HG03095 (cell line): Measurements from ENCODE around the gene RNF212.
"Not testable (repeated sequence)": the region's sequence is repeated elsewhere in the genome, so short reads cannot be mapped to it uniquely, and the experiment has no call there.

Experiments used
- ATAC-seq: cut with Tn5 transposase; IDR thresholded peaks from one replicate; pipeline ENCODE4 v1.9.1; 2021; ENCODE audit warnings: moderate library complexity; ENCODE audit not compliant: unreplicated experiment

RNF212 gene

DNA sequence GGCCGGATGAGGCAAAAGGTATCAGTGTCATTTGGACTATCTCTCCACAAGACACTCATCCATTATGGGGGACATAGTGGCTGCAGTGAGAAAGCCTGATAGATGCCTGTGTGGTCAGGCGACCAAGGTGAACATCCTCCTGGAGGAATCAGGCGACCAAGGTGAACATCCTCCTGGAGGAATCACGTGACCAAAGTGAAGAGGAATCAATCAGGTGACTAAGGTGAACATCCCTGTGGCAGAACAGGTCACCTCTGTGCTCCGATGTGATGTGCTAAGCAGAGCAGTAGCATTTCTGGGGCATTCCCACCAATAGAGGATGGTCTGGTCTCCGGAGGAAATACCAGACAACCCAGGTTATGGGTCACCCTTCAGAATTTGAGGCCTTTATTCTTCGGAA is 44.0 kb downstream of the RNF212 start:
- ATAC-seq: no peak

DNA sequence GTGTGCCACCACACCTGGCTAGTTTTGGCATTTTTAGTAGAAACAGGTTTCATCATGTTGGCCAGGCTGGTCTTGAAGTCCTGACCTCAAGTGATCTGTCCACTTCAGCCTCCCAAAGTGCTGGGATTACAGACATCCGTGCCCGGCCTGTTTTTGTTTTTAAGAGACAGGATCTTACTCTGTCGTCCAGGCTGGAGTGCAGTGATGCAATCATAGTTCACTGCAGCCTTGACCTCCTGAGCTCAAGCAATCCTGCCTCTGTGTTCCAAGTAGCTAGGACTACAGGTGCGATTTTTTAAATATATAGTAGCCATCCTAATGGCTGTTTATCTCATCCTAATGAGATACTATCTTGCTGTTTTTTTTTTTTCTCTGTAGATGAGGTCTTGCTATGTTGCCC is 47.6 kb downstream of the RNF212 start:
- no peak for ATAC-seq

DNA sequence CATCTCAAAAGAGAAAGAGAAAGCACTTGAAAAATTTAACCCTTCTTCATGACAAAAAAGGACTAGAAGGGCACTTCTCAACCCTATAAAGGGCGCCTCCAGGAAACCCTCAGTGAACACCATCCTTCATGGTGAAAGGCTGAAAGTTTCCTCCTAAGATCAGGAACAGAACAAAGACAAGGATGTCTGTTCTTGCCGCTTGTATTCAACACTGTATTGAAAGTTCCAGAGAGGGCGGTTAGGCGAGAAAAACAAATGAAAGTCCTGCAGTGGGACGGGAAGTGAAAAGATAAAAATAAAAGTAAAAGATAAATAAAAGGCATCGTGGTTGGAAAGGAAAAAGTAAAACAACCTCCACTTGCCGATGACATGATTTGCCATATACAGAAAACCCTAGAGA is 50.9 kb downstream of the RNF212 start:
- no peak for ATAC-seq

DNA sequence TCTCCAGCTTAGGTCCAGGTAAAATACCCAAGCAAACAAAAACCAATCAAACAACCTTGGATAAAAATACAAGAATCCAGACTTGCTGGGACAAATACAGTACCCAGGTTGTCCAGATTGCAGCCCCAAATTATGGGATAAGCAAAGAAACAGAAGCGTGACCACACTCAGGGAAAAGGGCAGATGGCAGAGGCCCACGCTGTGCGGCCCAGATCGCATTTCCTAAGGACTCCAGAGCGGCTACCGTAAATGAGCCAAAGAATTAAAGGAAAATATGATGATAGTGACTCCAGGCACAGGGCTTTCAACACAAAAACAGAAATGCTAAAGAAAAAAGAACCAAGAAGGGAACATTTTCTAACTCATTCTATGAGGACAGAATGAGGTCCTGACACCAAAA is 51.6 kb downstream of the RNF212 start:
- ATAC-seq: no peak

DNA sequence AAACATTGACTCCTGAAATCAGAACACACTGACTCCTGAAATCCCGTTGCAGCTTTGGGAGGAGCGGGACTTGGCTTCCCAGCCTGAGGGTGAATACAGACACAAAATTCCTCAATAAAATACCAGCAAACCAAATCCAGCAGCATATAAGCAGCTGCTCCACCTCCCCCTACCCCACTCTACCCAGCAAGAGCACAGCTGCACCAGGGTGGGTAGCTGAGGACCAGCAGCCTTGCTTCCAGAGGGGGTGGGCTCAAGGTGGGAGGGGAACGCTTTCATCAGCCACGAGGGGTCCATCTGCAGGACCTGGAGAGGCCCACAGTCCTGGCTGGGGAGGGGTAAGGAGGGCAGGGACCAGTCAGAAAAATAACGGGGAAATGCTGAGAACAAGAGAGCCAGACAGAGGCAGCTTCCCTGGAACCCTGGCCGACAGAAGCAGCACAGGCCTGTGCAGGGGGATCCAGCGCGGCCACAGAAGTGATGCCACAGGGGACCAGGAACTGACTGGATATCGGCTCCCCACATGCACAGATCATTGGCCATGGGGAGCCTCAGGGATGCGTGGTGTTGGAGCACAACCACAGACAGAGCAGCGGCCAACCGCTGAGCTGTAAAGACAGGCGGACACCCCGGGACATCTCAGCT is 52.2 kb downstream of the RNF212 start:
- no peak for ATAC-seq

DNA sequence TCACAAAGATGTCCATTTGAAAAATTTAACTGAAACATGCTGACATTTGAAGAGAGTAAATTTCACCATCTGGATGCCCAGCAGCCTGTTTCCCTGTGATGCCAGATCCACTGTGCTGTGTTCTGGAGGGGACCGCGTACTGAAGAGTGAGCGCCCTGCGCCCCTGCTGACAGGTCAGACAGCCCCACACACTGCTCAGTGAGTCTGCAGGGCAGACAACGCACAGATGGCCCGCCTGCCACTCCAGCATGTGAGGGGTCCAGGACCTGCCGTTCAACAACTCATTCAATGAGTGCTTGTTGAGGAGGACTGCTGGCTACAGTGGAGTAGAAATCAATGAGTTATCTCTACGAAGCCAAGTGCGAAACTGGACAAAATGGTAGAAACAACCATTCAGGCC is 52.7 kb downstream of the RNF212 start:
- ATAC-seq: no peak

DNA sequence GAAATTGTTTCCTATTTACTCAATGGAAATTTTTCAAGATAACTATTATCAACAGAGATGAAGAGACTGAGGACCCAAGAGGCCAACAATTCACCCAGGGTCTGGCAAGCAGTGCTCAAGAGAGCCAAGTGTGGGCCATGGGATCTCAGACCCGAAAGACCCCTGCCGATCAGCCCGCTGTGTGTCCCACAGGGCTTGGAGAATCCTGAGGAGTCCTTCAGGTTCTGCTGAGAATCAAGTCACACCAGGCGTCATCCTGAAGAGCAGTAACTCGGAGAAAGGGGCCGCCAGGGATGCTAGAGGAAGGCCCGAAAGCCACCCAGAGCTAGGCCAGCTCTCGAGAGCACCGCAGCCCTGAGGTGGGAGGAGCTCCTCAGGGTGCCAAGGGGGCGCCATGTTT is 53.2 kb downstream of the RNF212 start:
- ATAC-seq: no peak

GRCh38 chr4:1058997-1059665 is 54.2 kb downstream of the RNF212 start:
- no peak for ATAC-seq

DNA sequence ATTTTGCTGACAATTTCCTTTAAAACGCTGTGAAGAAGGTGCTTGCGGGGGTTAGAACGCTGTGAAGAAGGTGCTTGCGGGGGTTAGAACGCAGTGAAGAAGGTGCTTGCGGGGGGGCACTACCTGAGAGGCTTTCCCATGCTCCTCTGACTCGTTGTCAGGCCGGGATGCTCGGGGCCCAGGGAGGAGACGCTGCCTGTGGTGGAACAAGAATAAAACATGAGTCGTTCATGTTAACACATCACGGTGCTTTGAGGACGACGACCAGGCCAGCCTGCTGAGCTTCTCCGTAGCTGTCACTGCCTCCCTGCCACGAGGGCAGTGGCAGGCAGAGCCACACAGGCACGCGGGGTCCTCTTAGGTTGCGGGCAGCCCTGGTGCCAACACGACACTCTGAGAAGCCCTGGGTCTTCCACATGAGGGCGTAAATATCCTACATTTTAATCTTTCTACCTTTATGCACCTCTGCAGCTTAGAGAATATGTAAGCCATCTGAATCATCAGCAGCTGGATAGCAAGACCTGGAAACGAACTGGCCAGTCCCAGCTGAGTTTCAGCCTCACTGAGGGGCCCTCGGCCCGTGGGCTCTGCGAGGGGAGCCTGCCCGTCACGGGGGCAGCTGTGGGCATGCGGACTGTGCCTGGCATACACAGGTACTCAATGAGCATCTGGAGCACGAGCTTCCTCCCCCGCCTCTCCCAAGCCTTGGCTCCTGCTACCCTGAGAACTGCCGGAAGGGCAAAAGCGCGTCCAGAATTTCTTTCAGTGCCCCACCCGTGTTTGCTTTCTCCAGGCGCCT is 55.0 kb downstream of the RNF212 start:
- no peak for ATAC-seq

DNA sequence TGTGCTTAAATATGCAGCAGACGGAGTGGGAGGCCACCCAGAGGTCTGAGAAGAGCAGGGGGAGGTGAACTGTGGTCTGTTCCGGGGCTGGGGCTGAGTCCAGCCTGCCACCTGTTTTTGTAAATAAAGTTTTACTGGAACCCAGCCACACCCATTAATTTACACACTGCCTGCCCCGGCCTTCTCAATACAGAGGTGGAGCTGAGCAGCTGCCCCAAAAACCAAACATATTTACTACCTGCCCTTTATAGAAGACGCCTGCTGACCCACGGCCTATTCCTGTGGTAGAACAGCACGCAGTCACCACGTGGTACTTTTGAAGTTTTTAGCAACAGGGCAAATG is 56.0 kb downstream of the RNF212 start:
- ATAC-seq: no peak

GRCh38 chr4:1056671-1057402 is 56.5 kb downstream of the RNF212 start:
- ATAC-seq: no peak

DNA sequence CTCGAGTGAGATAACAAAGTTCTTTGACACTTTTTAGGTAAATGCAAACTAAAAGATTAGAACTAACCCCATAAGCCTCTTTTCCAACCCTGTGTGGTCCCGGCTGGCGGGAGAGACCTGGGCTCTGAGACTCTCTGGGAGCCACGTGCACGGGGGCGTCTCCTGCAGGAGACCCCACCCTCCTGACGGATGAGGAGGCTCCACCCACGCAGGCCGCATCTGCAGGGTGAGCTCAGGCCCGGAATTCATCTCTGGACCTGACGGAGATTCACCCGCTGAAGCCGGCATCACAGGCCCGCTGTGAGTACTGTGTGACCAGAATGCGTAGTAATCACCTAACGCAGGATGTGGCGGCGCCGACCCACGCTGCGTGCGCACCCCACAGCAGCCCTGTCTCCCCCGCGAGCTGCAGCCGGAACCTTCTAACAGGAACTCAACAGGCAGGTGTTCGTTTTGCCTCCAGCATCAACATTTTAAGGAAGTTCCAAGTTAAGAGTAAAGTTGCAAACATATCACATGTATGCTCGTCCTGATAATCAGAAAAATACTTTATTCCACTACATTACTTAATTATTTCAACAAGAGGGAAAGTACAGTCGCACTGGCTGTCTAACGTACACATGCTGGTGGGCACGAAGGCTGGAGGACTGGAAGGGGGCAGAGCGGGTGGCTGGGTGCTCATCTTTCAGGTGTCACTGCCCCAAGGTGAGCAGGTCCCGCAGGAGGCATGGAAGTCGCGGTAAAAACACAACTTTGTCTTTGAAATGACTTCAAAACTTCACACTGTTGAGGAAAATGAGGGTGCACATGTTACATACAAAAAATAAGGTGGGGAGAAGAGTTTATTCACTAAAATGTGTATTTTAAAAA is 57.4 kb downstream of the RNF212 start:
- ATAC-seq: no peak

- not testable (repeated sequence) for ATAC-seq
Observed at GRCh38 chr4:1055243-1055701, 58.1 kb downstream of the RNF212 start.

DNA sequence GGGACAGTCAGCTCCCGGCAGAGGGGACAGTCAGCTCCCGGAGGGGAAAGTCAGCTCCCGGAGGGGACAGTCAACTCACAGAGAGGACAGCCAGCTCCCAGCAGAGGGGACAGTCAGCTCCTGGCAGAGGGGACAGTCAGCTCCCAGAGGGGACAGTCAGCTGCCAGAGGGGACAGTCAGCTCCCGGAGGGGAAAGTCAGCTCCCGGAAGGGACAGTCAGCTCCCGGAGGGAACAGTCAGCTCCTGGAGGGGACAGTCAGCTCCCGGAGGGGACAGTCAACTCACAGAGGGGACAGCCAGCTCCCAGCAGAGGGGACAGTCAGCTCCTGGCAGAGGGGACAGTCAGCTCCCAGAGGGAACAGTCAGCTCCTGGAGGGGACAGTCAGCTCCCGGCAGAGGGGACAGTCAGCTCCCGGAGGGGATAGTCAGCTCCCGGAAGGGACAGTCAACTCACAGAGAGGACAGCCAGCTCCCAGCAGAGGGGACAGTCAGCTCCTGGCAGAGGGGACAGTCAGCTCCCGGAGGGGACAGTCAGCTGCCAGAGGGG is 58.6 kb downstream of the RNF212 start:
- ATAC-seq: not testable (repeated sequence)

- ATAC-seq: not testable (repeated sequence)
Observed at GRCh38 chr4:1053891-1054290, 59.5 kb downstream of the RNF212 start.

DNA sequence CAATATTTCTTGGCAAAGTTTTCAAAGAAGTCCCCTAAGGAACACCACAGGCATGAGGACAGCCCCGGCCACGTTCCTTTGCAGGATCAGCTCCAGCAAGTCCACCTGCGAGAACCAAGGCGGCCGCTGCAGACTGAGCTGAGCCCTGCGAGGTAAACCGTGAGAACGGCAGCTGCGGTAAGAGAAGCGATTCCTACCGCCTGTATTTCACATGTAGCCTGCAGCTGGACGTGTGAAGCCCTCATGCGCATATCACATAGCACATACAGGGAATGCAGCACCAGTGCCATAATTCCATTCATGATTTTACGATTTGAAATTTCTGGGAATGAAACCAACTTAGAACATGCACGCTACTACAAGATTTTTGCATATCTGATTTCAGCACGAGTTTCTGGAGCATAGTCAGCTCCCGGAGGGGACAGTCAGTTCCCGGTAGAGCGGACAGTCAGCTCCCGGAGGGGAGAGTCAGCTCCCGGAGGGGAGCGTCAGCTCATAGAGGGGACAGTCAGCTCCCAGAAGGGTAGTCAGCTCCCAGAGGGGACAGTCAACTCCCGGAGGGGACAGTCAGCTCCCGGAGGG is 60.2 kb downstream of the RNF212 start:
- ATAC-seq: no peak

GRCh38 chr4:1052231-1052671 is 61.1 kb downstream of the RNF212 start:
- no peak for ATAC-seq

DNA sequence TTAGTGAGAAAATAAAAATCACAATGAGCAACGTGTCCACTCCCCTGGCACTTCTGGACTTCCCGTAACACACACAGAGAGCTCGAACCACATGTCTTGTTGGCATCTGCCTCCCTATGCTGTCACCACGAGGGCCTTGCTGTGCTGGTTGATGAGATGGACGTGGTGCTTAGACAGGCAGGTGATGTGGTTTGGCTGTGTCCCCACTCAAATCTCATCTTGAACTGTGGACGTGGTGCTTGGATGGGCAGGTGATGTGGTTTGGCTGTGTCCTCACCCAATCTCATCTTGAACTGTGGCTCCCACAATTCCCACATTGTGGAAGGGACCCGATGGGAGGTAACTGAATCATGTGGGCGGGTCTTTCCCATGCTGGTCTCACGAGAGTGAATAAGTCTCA is 61.9 kb downstream of the RNF212 start:
- no peak for ATAC-seq

GRCh38 chr4:1050486-1051213 is 62.7 kb downstream of the RNF212 start:
- ATAC-seq: no peak
